NCI-H526 (cell line): ENCODE data around the gene PPARGC1A.

Experiments
- DNase-seq, 2 experiments: peaks; one replicate each; lab custom pipeline; 2025; lab: John Stamatoyannopoulos, UW

PPARGC1A gene

GRCh38 chr4:23838131-23838530, 51.7 kb downstream of the PPARGC1A start:
- DNase-seq: no peak

GRCh38 chr4:23837371-23837770, 52.5 kb downstream of the PPARGC1A start:
- no peak for DNase-seq

GRCh38 chr4:23835774-23836478, 53.9 kb downstream of the PPARGC1A start:
- no peak for DNase-seq

GRCh38 chr4:23828779-23829178, 61.1 kb downstream of the PPARGC1A start:
- no peak for DNase-seq

- no peak for DNase-seq
These were observed 61.7 kb downstream of the PPARGC1A start for GRCh38 chr4:23828020-23828715.

GRCh38 chr4:23822181-23822580, 67.7 kb downstream of the PPARGC1A start:
- no peak for DNase-seq

GRCh38 chr4:23819041-23819511, 70.8 kb downstream of the PPARGC1A start:
- no peak for DNase-seq

GRCh38 chr4:23818097-23818885, 71.6 kb downstream of the PPARGC1A start:
- no peak for DNase-seq

GRCh38 chr4:23814996-23815660, 74.7 kb downstream of the PPARGC1A start:
- no peak for DNase-seq

GRCh38 chr4:23814587-23814986, 75.3 kb downstream of the PPARGC1A start:
- DNase-seq: no peak

- DNase-seq: no peak
These were observed 78.7 kb downstream of the PPARGC1A start for GRCh38 chr4:23811161-23811560.

- DNase-seq: no peak
These were observed 84.4 kb downstream of the PPARGC1A start for GRCh38 chr4:23805450-23805851.

- no peak for DNase-seq
These were observed 100.1 kb downstream of the PPARGC1A start for GRCh38 chr4:23789762-23790161.

- no peak for DNase-seq
These were observed 101.4 kb downstream of the PPARGC1A start for GRCh38 chr4:23788460-23788859.

GRCh38 chr4:23788027-23788426, 101.8 kb downstream of the PPARGC1A start:
- DNase-seq: no peak

- no peak for DNase-seq
These were observed 106.9 kb downstream of the PPARGC1A start for GRCh38 chr4:23782778-23783437.

- DNase-seq: no peak
These were observed 110.0 kb downstream of the PPARGC1A start for GRCh38 chr4:23779839-23780238.

- DNase-seq: no peak
These were observed 110.4 kb downstream of the PPARGC1A start for GRCh38 chr4:23779422-23779821.

GRCh38 chr4:23775694-23776093, 114.2 kb downstream of the PPARGC1A start:
- peak in 1 of 2 experiments; percentile 17 for DNase-seq

GRCh38 chr4:23774909-23775308, 114.9 kb downstream of the PPARGC1A start:
- no peak for DNase-seq

GRCh38 chr4:23773884-23774636, 115.8 kb downstream of the PPARGC1A start:
- DNase-seq: no peak
